GM12878 (cell line): ENCODE results near the gene RSRC1. TPM values are rescaled to one million over a fixed set of nuclear protein-coding genes. Genes with fewer than 3 reads are reported as not detected.

ENCODE experiments used
- ATAC-seq: fragments of 200-7000 bp; cut with Tn5 transposase; 3 replicates; pipeline ENCODE4 v1.9.1; 2020; ENCODE audit warnings: mild to moderate bottlenecking, moderate library complexity
- BruUV-seq: library from RNA; stranded (reverse); fragments of 400-500 nt; replicated peaks from 2 replicates; lab custom pipeline; 2021; lab: Mats Ljungman, UMichigan
- CTCF ChIA-PET: fragments of 300-600 bp; sonication (Branson Sonifier 250); formaldehyde crosslinking; extraction: SDS; loops from one replicate; lab custom pipeline; 2021; ENCODE audit warnings: inconsistent platforms; lab: Yijun Ruan, JAX
- POLR2A ChIA-PET: fragments of 350-600 bp; formaldehyde crosslinking; extraction: SDS; loops from one replicate; lab custom pipeline; 2021; ENCODE audit warnings: inconsistent platforms; lab: Charles Lee
- RAD21 ChIA-PET: fragments of 300-600 bp; sonication (Branson Sonifier 250); formaldehyde crosslinking; loops from one replicate; lab custom pipeline; 2023; ENCODE audit warnings: antibody characterized with exemption; ENCODE audit not compliant: unreplicated experiment; lab: Charles Lee
- SMC1A ChIA-PET: fragments of 300-600 bp; sonication (Branson Sonifier 250); formaldehyde crosslinking; loops from one replicate; lab custom pipeline; 2023; ENCODE audit not compliant: unreplicated experiment, uncharacterized antibody; lab: Charles Lee
- DNase-seq: peaks from one replicate; pipeline ENCODE4 v3.0.0-alpha.2; 2011; ENCODE audit warnings: low read depth, low spot score
- FAIRE-seq: peaks from 3 replicates; lab custom pipeline; 2011; peaks lifted over from hg19 to GRCh38; lab: Jason Lieb, UNC
- H2AFZ ChIP-seq: 2 replicates; pipeline ENCODE4 v1.6.0; 2011; ENCODE audit warnings: low read depth, low read length, control low read depth; ENCODE audit not compliant: control insufficient read depth
- H3K27ac ChIP-seq: 2 replicates; pipeline ENCODE4 v1.5.1; 2011; ENCODE audit warnings: control low read depth; ENCODE audit not compliant: control insufficient read depth, insufficient read depth
- H3K27me3 ChIP-seq, 2 experiments: replicated peaks in 1 of 2; 2 replicates each; pipeline versions ENCODE4 v1.6.0 to v1.6.1; 2011; ENCODE audit warnings: low read length in 1 of 2; ENCODE audit not compliant: control insufficient read depth in 2 of 2, insufficient read depth in 2 of 2
- H3K36me3 ChIP-seq, 2 experiments: 2 replicates each; pipeline ENCODE4 v1.5.1; 2011; ENCODE audit warnings: low read length in 1 of 2; ENCODE audit not compliant: control insufficient read depth in 2 of 2, insufficient read depth in 2 of 2
- H3K4me1 ChIP-seq: 2 replicates; pipeline ENCODE4 v1.6.1; 2011; ENCODE audit warnings: mild to moderate bottlenecking, low read length, moderate library complexity, mixed read lengths; ENCODE audit not compliant: control insufficient read depth, insufficient read depth
- H3K4me2 ChIP-seq: 2 replicates; pipeline ENCODE4 v1.6.0; 2011; ENCODE audit warnings: control low read depth; ENCODE audit not compliant: control insufficient read depth, insufficient read depth
- H3K4me3 ChIP-seq: fragments of 200-600 bp; sonication (generic); 2 replicates; pipeline ENCODE4 v1.5.1; 2016
- H3K79me2 ChIP-seq: 2 replicates; pipeline ENCODE4 v1.6.0; 2011; ENCODE audit warnings: low read length; ENCODE audit not compliant: control insufficient read depth, insufficient read depth
- H3K9ac ChIP-seq: 2 replicates; pipeline ENCODE4 v1.8.0; 2011; ENCODE audit warnings: low read length, control low read depth, mixed read lengths; ENCODE audit not compliant: control insufficient read depth, insufficient read depth
- H3K9me3 ChIP-seq: replicated peaks from 3 replicates; pipeline ENCODE4 v1.5.1; 2011; ENCODE audit warnings: mild to moderate bottlenecking, low read length; ENCODE audit not compliant: control insufficient read depth, insufficient read depth
- H4K20me1 ChIP-seq: 2 replicates; pipeline ENCODE4 v1.6.0; 2011; ENCODE audit not compliant: control insufficient read depth, insufficient read depth
- BHLHE40 ChIP-seq, 2 experiments: fragments of 450-650 bp in 1 of 2; IDR thresholded peaks; 2 replicates each; pipeline ENCODE4 v1.6.1; 2011 to 2017; ENCODE audit warnings: low read depth in 2 of 2, borderline replicate concordance in 1 of 2, improper control_type of control experiment in 1 of 2, low read length in 1 of 2, mild to moderate bottlenecking in 1 of 2
- CBFB ChIP-seq: IDR thresholded peaks from 2 replicates; pipeline ENCODE4 v1.6.1; 2016; ENCODE audit warnings: antibody characterized with exemption, low read depth
- CUX1 ChIP-seq: IDR thresholded peaks from 2 replicates; pipeline ENCODE4 v1.6.1; 2012; ENCODE audit warnings: improper control_type of control experiment, low read depth, low read length; ENCODE audit not compliant: insufficient replicate concordance
- FOXK2 ChIP-seq: fragments of 450-650 bp; IDR thresholded peaks from 2 replicates; pipeline ENCODE4 v1.6.1; 2017; ENCODE audit warnings: mild to moderate bottlenecking, moderate library complexity
- RAD51 ChIP-seq: fragments of 450-650 bp; IDR thresholded peaks from 2 replicates; pipeline ENCODE4 v1.6.1; 2016; ENCODE audit warnings: moderate library complexity, mild to moderate bottlenecking, inconsistent platforms
- SMARCA5 ChIP-seq: fragments of 450-650 bp; IDR thresholded peaks from 2 replicates; pipeline ENCODE4 v1.6.1; 2017; ENCODE audit warnings: mild to moderate bottlenecking
- TARDBP ChIP-seq: IDR thresholded peaks from 2 replicates; pipeline ENCODE4 v1.6.1; 2016; ENCODE audit warnings: borderline replicate concordance
- USF1 ChIP-seq: IDR thresholded peaks from 2 replicates; pipeline ENCODE4 v1.6.1; 2011; ENCODE audit warnings: borderline replicate concordance, low read depth, mild to moderate bottlenecking, moderate library complexity, mixed read lengths, low read length; ENCODE audit not compliant: insufficient read depth; ENCODE audit errors: extremely low read length
- WRNIP1 ChIP-seq: IDR thresholded peaks from 2 replicates; pipeline ENCODE4 v1.6.1; 2011; ENCODE audit warnings: low read depth, low read length, improper control_type of control experiment, borderline replicate concordance
- whole genome bisulfite sequencing: methylation state at CpG from one replicate; pipeline ENCODE4 v1.1.6; 2016; ENCODE audit warnings: low lambda C conversion rate; ENCODE audit not compliant: insufficient replicate concordance, insufficient coverage; ENCODE audit errors: missing lambda C conversion rate; 5-methylcytosine and 5-hydroxymethylcytosine counted together
- in situ Hi-C: fragments of 300-500 bp; cut with MboI; formaldehyde crosslinking; loops from 9 replicates; pipeline ENCODE4 v1.14.3; 2018; ENCODE audit warnings: mixed read lengths
- intact Hi-C: fragments of 100-400 bp; cut with micrococcal nuclease; formaldehyde crosslinking; loops from one replicate; pipeline ENCODE4 v1.14.2; 2022; ENCODE audit not compliant: unreplicated experiment
- polyA plus RNA-seq, 11 experiments: library from polyadenylated mRNA; depleted of rRNA in 4 of 11; unstranded in 6 of 11; stranded (reverse) in 5 of 11; fragments of >200 nt; fragmentation: Nextera tagmentation in 4 of 11; fragmentation: Illumina TruSeq in 1 of 11; extraction: Ambion mirVana in 4 of 11; extraction: Trizol in 1 of 11; gene quantifications; 1 replicate in 1 of 11; 2 replicates in 10 of 11; pipeline versions ENCODE4 v1.2.1 to v1.2.3, GENCODE V29; 2011 to 2016; ENCODE audit warnings: inconsistent platforms in 2 of 11, missing spikeins in 2 of 11, low read depth in 1 of 11
- total RNA-seq, 4 experiments: library from RNA; depleted of rRNA in 3 of 4; stranded (reverse); fragments of >200 nt in 3 of 4; fragmentation: Illumina TruSeq in 1 of 4; extraction: Trizol in 1 of 4; gene quantifications; 2 replicates each; pipeline versions ENCODE4 v1.2.1 to v1.2.3, GENCODE V29; 2013 to 2021
- TF ChIP-seq, protein P1 (sequence below): fragments of 450-650 bp; formaldehyde crosslinking; IDR thresholded peaks from 2 replicates; pipeline ENCODE4 v1.5.0; 2022; ENCODE audit warnings: mild to moderate bottlenecking, missing genetic modification characterization

RSRC1 gene
- total and polyA plus RNA-seq, 10 of the 15 experiments (the other 5 are each of a cell fraction or from before 2014, with no cell fraction given) = 16.4 to 85.9 (median 42.0) TPM

GRCh38 chr3:158095814-158096704 lies 13.8 kb upstream of the RSRC1 start (continued):
- no peak for TF ChIP-seq TARDBP
- TF ChIP-seq RAD51 = no peak
- TF ChIP-seq WRNIP1 = no peak
- TF ChIP-seq USF1 = no peak

DNA sequence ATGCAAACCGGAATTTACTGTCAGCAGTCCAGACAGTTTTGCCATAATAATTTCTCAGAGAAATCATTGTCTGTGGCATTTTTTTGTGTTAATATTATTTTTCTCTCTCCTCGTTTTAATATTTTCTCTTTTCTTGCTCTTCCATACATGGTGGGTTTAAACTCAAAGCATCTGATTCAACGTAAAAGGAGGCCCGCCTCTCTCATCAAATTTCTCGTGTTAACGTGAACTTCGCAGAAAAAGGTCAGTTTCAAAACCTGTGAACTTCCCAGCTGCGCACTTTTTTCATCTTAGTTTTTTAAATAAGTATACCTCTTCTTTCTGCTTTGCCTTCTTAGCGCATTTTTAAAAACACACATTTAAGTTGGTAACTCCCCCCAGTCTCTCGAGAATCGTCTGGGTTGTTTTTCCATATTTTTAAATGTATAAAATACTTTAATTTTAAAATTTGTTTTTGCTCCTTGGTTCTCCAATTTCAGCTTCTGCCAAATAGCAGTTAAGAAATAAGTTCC lies 12.8 kb upstream of the RSRC1 start:
- in situ Hi-C loops = no loop called here
- ATAC-seq (no peak), FAIRE-seq (no peak), DNase-seq (no peak)
- ChIA-PET RAD21 (interaction anchor here (1.1 to 3.8 kb wide), 2 partner anchors 12 to 323 kb away, joined by 3 to 19 read pairs; partner anchors contain the start of gene RSRC1), CTCF (interaction anchor here (1.3 to 3.4 kb wide), 2 partner anchors 10 to 337 kb away, joined by 4 to 18 read pairs; no protein-coding TSS in a partner anchor), SMC1A (interaction anchor here (0.6 to 4.1 kb wide), 2 partner anchors 11 to 15 kb away, joined by 3 to 20 read pairs; partner anchors contain the start of genes RSRC1 and SHOX2), POLR2A (interaction anchor here (0.6 to 1.2 kb wide), 4 partner anchors 10 to 97 kb away, joined by 3 to 4 read pairs (median 4); no protein-coding TSS in a partner anchor)
- Histone ChIP-seq H2AFZ (peak overlapping the region; percentile 98), H4K20me1 (no peaks in the 10 kb centered on the region), H3K36me3 (no peaks in the 10 kb centered on the region), H3K27me3 (peaks cover 2 to 16% of the 10 kb centered on the region in 2 experiments), H3K4me3 (peak overlapping the region; percentile 85; the same call in 1 of the 2 replicates), H3K9ac (no peak overlapping the region), H3K4me1 (peaks cover 6% of the 10 kb centered on the region; the same call in 1 of the 2 replicates), H3K27ac (no peak overlapping the region), H3K79me2 (no peaks in the 10 kb centered on the region), H3K9me3 (no peaks in the 10 kb centered on the region; the same call in 2 of the 3 replicates), H3K4me2 (peak overlapping the region; percentile 100)
- no TSS peak for BruUV-seq
- intact Hi-C loops = loop anchor here (5.0 kb wide), 1 partner anchor 215 kb away; no protein-coding TSS in a partner anchor
- WGBS = 13% methylated on average over 11 of the region's 11 CpGs
- TF ChIP-seq, protein P1, sequence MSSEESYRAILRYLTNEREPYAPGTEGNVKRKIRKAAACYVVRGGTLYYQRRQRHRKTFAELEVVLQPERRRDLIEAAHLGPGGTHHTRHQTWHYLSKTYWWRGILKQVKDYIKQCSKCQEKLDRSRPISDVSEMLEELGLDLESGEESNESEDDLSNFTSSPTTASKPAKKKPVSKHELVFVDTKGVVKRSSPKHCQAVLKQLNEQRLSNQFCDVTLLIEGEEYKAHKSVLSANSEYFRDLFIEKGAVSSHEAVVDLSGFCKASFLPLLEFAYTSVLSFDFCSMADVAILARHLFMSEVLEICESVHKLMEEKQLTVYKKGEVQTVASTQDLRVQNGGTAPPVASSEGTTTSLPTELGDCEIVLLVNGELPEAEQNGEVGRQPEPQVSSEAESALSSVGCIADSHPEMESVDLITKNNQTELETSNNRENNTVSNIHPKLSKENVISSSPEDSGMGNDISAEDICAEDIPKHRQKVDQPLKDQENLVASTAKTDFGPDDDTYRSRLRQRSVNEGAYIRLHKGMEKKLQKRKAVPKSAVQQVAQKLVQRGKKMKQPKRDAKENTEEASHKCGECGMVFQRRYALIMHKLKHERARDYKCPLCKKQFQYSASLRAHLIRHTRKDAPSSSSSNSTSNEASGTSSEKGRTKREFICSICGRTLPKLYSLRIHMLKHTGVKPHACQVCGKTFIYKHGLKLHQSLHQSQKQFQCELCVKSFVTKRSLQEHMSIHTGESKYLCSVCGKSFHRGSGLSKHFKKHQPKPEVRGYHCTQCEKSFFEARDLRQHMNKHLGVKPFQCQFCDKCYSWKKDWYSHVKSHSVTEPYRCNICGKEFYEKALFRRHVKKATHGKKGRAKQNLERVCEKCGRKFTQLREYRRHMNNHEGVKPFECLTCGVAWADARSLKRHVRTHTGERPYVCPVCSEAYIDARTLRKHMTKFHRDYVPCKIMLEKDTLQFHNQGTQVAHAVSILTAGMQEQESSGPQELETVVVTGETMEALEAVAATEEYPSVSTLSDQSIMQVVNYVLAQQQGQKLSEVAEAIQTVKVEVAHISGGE (CRISPR knock-in tag) = no peak
- TF ChIP-seq FOXK2 (no peak), BHLHE40 (IDR thresholded peaks at IDR 0.05; ENCODE audit: borderline replicate concordance in 1 of 2, low read depth in 2 of 2, low read length in 1 of 2) (no peak), CBFB (no peak), CUX1 (no peak), SMARCA5 (no peak)
